Measurements from ENCODE around the gene TMA16.

Gene TMA16

DNA sequence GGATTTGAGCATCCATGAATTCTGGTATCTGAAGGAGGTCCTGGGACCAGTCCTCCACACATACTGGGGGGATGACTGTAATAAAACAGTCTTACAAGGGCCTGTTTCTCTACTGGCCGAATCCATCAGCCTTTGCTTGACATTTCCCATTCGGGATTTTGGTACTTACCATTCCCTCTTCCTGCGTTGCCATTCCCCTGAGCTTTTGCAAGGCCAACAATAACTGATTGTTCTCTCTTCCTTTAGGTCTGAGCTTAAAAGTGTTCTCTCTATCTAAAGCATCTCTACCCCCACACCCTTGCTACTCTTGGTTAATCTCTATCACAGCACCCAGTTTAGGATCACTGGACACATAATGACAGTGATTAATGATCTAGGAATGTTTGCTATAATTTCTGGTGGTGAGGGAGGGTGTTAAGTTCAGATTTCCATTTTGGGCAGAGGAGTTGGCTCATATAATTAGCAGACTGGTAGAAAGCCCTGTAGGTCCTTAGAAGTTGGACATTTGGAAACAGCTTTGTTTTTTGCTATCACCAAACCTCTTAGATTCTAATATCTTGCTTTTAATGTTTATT, 29.4 kb downstream of the TMA16 start:
- no peak overlapping the region for H3K4me2 ChIP-seq (ENCODE audit: low read length)
- H3K79me2 ChIP-seq (ENCODE audit: control insufficient read depth, low read length): no peaks in the 10 kb centered on the region
- H4K20me1 ChIP-seq (ENCODE audit: control insufficient read depth, insufficient read depth, low read depth, low read length): no peaks in the 10 kb centered on the region
- no peaks in the 10 kb centered on the region for H3K27me3 ChIP-seq (ENCODE audit: control insufficient read depth, low read length)
- peaks cover 23% of the 10 kb centered on the region for H3K4me1 ChIP-seq (ENCODE audit: control insufficient read depth, low read length)
- peaks cover 85% of the 10 kb centered on the region for H3K36me3 ChIP-seq (ENCODE audit: control insufficient read depth, low read length)
- no peak overlapping the region for H3K4me3 ChIP-seq (ENCODE audit: low read length)
- no peaks in the 10 kb centered on the region for H3K9me2 ChIP-seq (replicated peaks; ENCODE audit: control insufficient read depth, low read length)
- no peak overlapping the region for H3K27ac ChIP-seq (ENCODE audit: low read depth, low read length)
- no peak for TF ChIP-seq CTCF (IDR thresholded peaks at IDR 0.05; ENCODE audit: low read depth, low read length, poor library complexity, severe bottlenecking)
- TF ChIP-seq EZH2phosphoT487 (IDR thresholded peaks at IDR 0.05; ENCODE audit: borderline replicate concordance, low read length): no peak
- no peaks in the 10 kb centered on the region for H3K9me3 ChIP-seq (ENCODE audit: control insufficient read depth, insufficient read depth, low read length)
- H3F3A ChIP-seq (ENCODE audit: control insufficient read depth, insufficient read depth): peaks cover 2% of the 10 kb centered on the region; the same call in 1 of the 2 replicates

- H4K20me1 ChIP-seq (ENCODE audit: control insufficient read depth, insufficient read depth, low read depth, low read length): no peaks in the 10 kb centered on the region
- no peaks in the 10 kb centered on the region for H3K79me2 ChIP-seq (ENCODE audit: control insufficient read depth, low read length)
- no peaks in the 10 kb centered on the region for H3K9me2 ChIP-seq (replicated peaks; ENCODE audit: control insufficient read depth, low read length)
- H3F3A ChIP-seq (ENCODE audit: control insufficient read depth, insufficient read depth): 0 out of 2 replicates have a peak, but pooled peaks cover 2% of the 10 kb centered on the region
- no peaks in the 10 kb centered on the region for H3K9me3 ChIP-seq (ENCODE audit: control insufficient read depth, insufficient read depth, low read length)
- H3K4me2 ChIP-seq (ENCODE audit: low read length): no peak overlapping the region
- peaks cover 23% of the 10 kb centered on the region for H3K4me1 ChIP-seq (ENCODE audit: control insufficient read depth, low read length)
- no peak overlapping the region for H3K27ac ChIP-seq (ENCODE audit: low read depth, low read length)
- H3K27me3 ChIP-seq (ENCODE audit: control insufficient read depth, low read length): no peaks in the 10 kb centered on the region
- H3K36me3 ChIP-seq (ENCODE audit: control insufficient read depth, low read length): peaks cover 84% of the 10 kb centered on the region
- TF ChIP-seq EZH2phosphoT487 (IDR thresholded peaks at IDR 0.05; ENCODE audit: borderline replicate concordance, low read length): no peak
- TF ChIP-seq CTCF (IDR thresholded peaks at IDR 0.05; ENCODE audit: low read depth, low read length, poor library complexity, severe bottlenecking): no peak
- no peak overlapping the region for H3K4me3 ChIP-seq (ENCODE audit: low read length)
Measured at GRCh38 chr4:163525982-163526381, 31.5 kb downstream of the TMA16 start.

- H3K79me2 ChIP-seq (ENCODE audit: control insufficient read depth, low read length): no peaks in the 10 kb centered on the region
- H3K36me3 ChIP-seq (ENCODE audit: control insufficient read depth, low read length): peaks cover 81% of the 10 kb centered on the region
- peaks cover 2% of the 10 kb centered on the region; the same call in 1 of the 2 replicates for H3F3A ChIP-seq (ENCODE audit: control insufficient read depth, insufficient read depth)
- H3K4me1 ChIP-seq (ENCODE audit: control insufficient read depth, low read length): peaks cover 20% of the 10 kb centered on the region
- no peaks in the 10 kb centered on the region for H3K9me2 ChIP-seq (replicated peaks; ENCODE audit: control insufficient read depth, low read length)
- no peak overlapping the region for H3K4me3 ChIP-seq (ENCODE audit: low read length)
- no peaks in the 10 kb centered on the region for H4K20me1 ChIP-seq (ENCODE audit: control insufficient read depth, insufficient read depth, low read depth, low read length)
- H3K27ac ChIP-seq (ENCODE audit: low read depth, low read length): no peak overlapping the region
- TF ChIP-seq CTCF (IDR thresholded peaks at IDR 0.05; ENCODE audit: low read depth, low read length, poor library complexity, severe bottlenecking) (no peak), EZH2phosphoT487 (IDR thresholded peaks at IDR 0.05; ENCODE audit: borderline replicate concordance, low read length) (no peak)
- no peak overlapping the region for H3K4me2 ChIP-seq (ENCODE audit: low read length)
- no peaks in the 10 kb centered on the region for H3K9me3 ChIP-seq (ENCODE audit: control insufficient read depth, insufficient read depth, low read length)
- no peaks in the 10 kb centered on the region for H3K27me3 ChIP-seq (ENCODE audit: control insufficient read depth, low read length)
Measured at GRCh38 chr4:163527172-163527571, 32.7 kb downstream of the TMA16 start.
